GM12873 (cell line): ENCODE data around the gene LRRC63.

Source experiments
- CTCF ChIP-seq: IDR thresholded peaks from 2 replicates; pipeline ENCODE4 v1.5.1; 2012; ENCODE audit warnings: low read depth, mild to moderate bottlenecking, moderate library complexity, low read length, control low read depth; ENCODE audit not compliant: insufficient read depth; ENCODE audit errors: missing control alignments

Gene LRRC63

GRCh38 chr13:46169758-46170157 is 42.0 kb upstream of the LRRC63 start:
- no peak for TF ChIP-seq CTCF

DNA sequence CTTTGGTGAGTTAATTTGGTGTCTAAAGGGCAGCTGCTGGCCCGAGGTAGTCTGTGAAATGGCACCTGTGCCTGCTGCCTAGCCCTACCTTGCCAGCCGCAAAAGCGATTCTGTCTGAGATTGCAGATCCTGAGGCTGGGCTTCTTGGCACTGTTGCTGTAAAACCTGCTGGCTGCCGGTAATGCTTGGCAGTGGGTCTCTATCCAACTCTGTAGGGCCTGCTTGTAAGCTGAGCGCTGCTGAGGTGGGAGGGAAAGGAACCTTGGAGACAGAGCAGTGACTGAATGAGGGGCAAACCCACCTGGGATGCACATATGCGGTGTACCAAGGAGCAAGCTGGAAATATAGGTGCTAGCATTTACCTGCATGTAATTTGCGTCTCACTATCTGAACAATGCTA is 41.5 kb upstream of the LRRC63 start:
- TF ChIP-seq CTCF, result no peak

- no peak for TF ChIP-seq CTCF
These were observed 41.0 kb upstream of the LRRC63 start for GRCh38 chr13:46170687-46171086.

DNA sequence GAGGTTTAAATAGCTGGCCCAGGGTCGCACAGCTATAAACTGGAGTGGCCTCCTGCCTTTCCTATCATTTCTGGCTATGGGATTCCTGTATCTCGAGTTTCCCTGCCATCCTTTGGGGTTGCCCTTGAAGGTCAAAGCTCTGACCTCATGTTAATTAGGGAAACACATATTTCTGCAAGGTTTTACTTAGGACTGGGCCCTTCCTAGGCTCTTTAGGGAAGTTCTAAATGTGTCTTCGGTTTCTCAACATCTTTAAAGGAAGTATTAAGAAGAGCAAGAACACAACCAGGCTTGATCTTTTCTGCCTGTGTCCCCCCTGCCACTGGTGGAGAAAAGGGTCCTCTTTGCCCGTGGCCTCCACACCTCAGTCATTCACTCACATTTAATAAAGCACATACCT is 40.5 kb upstream of the LRRC63 start:
- TF ChIP-seq CTCF, result no peak

DNA sequence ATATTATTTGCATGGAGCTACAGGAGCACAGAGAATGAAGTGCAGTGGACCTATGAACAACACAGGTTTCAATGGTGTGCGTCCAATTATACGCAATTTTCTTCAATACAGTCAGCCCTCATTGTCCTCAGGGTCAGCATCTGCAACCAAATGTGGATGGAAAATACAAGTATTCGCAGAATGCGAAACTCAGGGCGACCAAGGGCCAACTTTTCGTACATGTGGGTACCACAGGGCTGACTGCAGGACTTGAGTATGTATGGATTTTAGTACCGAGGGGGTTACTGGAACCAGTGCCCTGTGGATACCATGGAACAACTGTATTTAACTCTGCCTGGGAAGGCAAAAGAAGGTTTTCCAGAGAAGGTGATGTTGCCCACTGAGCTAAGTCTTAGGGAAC is 40.0 kb upstream of the LRRC63 start:
- no peak for TF ChIP-seq CTCF

GRCh38 chr13:46172531-46172991 is 39.2 kb upstream of the LRRC63 start:
- TF ChIP-seq CTCF, result no peak

GRCh38 chr13:46173656-46174055 is 38.1 kb upstream of the LRRC63 start:
- no peak for TF ChIP-seq CTCF
